ENCODE data around the gene GPC6. TPM values are rescaled to one million over a fixed set of nuclear protein-coding genes. Genes with fewer than 3 reads are reported as not detected.

GPC6 gene
- total and polyA plus RNA-seq, 4 donors: 5.9 to 29.1 (median 18.2) TPM

GRCh38 chr13:93289053-93289452 lies 62.4 kb downstream of the GPC6 start:
- H3K9me3 ChIP-seq (ENCODE audit: control insufficient read depth in 4 of 4, low read length in 3 of 4): no peaks in the 10 kb centered on the region
- no peaks in the 10 kb centered on the region for H3K4me1 ChIP-seq (ENCODE audit: control insufficient read depth in 4 of 4, insufficient read depth in 4 of 4, low read length in 3 of 4)
- no peaks in the 10 kb centered on the region for H3K27me3 ChIP-seq (ENCODE audit: control insufficient read depth in 4 of 4, insufficient read depth in 4 of 4, low read length in 3 of 4)
- no peak for TF ChIP-seq NR2F2 (IDR thresholded peaks at IDR 0.05)
- TF ChIP-seq SP1 (IDR thresholded peaks at IDR 0.05): no peak
- no peak for TF ChIP-seq MAX (IDR thresholded peaks at IDR 0.05)
- no peak for TF ChIP-seq REST (IDR thresholded peaks at IDR 0.05)
- TF ChIP-seq RXRA (IDR thresholded peaks at IDR 0.05): no peak
- TF ChIP-seq YY1 (IDR thresholded peaks at IDR 0.05): no peak
- no peak for TF ChIP-seq CTCF (IDR thresholded peaks at IDR 0.05; ENCODE audit: low read depth, low read length, missing input control)
- TF ChIP-seq RAD21 (IDR thresholded peaks at IDR 0.05): no peak
- TF ChIP-seq EGR1 (IDR thresholded peaks at IDR 0.05; ENCODE audit: low read depth in 2 of 2): no peak
- no peak overlapping the region for H3K4me3 ChIP-seq (ENCODE audit: low read depth in 1 of 3, low read length in 3 of 3)
- 85% methylated on average over 4 of the region's 4 CpGs for WGBS
- no peak overlapping the region for H3K27ac ChIP-seq (ENCODE audit: low read depth in 1 of 2, low read length in 2 of 2)
- H3K36me3 ChIP-seq (ENCODE audit: control insufficient read depth in 4 of 4, insufficient read depth in 3 of 4, low read depth in 1 of 4, low read length in 3 of 4): no peaks in the 10 kb centered on the region
- H3K9ac ChIP-seq (ENCODE audit: low read depth in 1 of 2, low read length in 2 of 2): no peak overlapping the region
- DNase-seq (ENCODE audit: low spot score): no peak

- no peaks in the 10 kb centered on the region for H3K4me1 ChIP-seq (ENCODE audit: control insufficient read depth in 4 of 4, insufficient read depth in 4 of 4, low read length in 3 of 4)
- no peak overlapping the region for H3K4me3 ChIP-seq (ENCODE audit: low read depth in 1 of 3, low read length in 3 of 3)
- DNase-seq (ENCODE audit: low spot score): no peak
- H3K36me3 ChIP-seq (ENCODE audit: control insufficient read depth in 4 of 4, insufficient read depth in 3 of 4, low read depth in 1 of 4, low read length in 3 of 4): no peaks in the 10 kb centered on the region
- no peak for TF ChIP-seq MAX (IDR thresholded peaks at IDR 0.05)
- no peak for TF ChIP-seq FOXA1 (IDR thresholded peaks at IDR 0.05)
- no peak for TF ChIP-seq RAD21 (IDR thresholded peaks at IDR 0.05)
- no peak for TF ChIP-seq SP1 (IDR thresholded peaks at IDR 0.05)
- no peak for TF ChIP-seq GABPA (IDR thresholded peaks at IDR 0.05 in 1 of 2, conservative IDR thresholded peaks at IDR 0.05 in 1 of 2)
- no peak for TF ChIP-seq HNF4A (conservative IDR thresholded peaks at IDR 0.05)
- no peak for TF ChIP-seq CTCF (IDR thresholded peaks at IDR 0.05; ENCODE audit: low read depth, low read length, missing input control)
- TF ChIP-seq JUND (IDR thresholded peaks at IDR 0.05): no peak
- TF ChIP-seq TAF1 (conservative IDR thresholded peaks at IDR 0.05): no peak
- TF ChIP-seq RXRA (IDR thresholded peaks at IDR 0.05): no peak
- TF ChIP-seq NR2F2 (IDR thresholded peaks at IDR 0.05): no peak
- TF ChIP-seq FOXA2 (IDR thresholded peaks at IDR 0.05): no peak
- no peaks in the 10 kb centered on the region for H3K27me3 ChIP-seq (ENCODE audit: control insufficient read depth in 4 of 4, insufficient read depth in 4 of 4, low read length in 3 of 4)
- 82% methylated on average over 1 of the region's 1 CpG for WGBS
- H3K9me3 ChIP-seq (ENCODE audit: control insufficient read depth in 4 of 4, low read length in 3 of 4): no peaks in the 10 kb centered on the region
- no peak overlapping the region for H3K27ac ChIP-seq (ENCODE audit: low read depth in 1 of 2, low read length in 2 of 2)
- H3K9ac ChIP-seq (ENCODE audit: low read depth in 1 of 2, low read length in 2 of 2): no peak overlapping the region
Measured at GRCh38 chr13:93289842-93290241, 63.2 kb downstream of the GPC6 start.

All from liver (tissue), 9 donors.